Measurements from ENCODE around the gene TMEM164.

The TMEM164 gene

GRCh38 chrX:110037178-110037577 lies 34.3 kb downstream of the TMEM164 start:
- DNase-seq (ENCODE audit: low read depth, low spot score), result no peak

- DNase-seq (ENCODE audit: low read depth, low spot score), result no peak
These were observed 36.0 kb downstream of the TMEM164 start for GRCh38 chrX:110038900-110039299.

GRCh38 chrX:110041980-110042379 lies 39.1 kb downstream of the TMEM164 start:
- DNase-seq (ENCODE audit: low read depth, low spot score), result no peak

GRCh38 chrX:110042496-110042895 lies 39.6 kb downstream of the TMEM164 start:
- DNase-seq (ENCODE audit: low read depth, low spot score), result no peak

- DNase-seq (ENCODE audit: low read depth, low spot score), result no peak
These were observed 40.6 kb downstream of the TMEM164 start for GRCh38 chrX:110043506-110043905.

GRCh38 chrX:110044346-110045249 lies 41.7 kb downstream of the TMEM164 start:
- no peak for DNase-seq (ENCODE audit: low read depth, low spot score)

GRCh38 chrX:110045421-110045820 lies 42.5 kb downstream of the TMEM164 start:
- DNase-seq (ENCODE audit: low read depth, low spot score), result no peak

- no peak for DNase-seq (ENCODE audit: low read depth, low spot score)
These were observed 43.1 kb downstream of the TMEM164 start for GRCh38 chrX:110046001-110046400.

GRCh38 chrX:110046971-110047370 lies 44.1 kb downstream of the TMEM164 start:
- DNase-seq (ENCODE audit: low read depth, low spot score), result no peak

- DNase-seq (ENCODE audit: low read depth, low spot score), result no peak
These were observed 46.2 kb downstream of the TMEM164 start for GRCh38 chrX:110049096-110049495.

- no peak for DNase-seq (ENCODE audit: low read depth, low spot score)
These were observed 47.5 kb downstream of the TMEM164 start for GRCh38 chrX:110050386-110050785.

- no peak for DNase-seq (ENCODE audit: low read depth, low spot score)
These were observed 48.0 kb downstream of the TMEM164 start for GRCh38 chrX:110050901-110051300.

GRCh38 chrX:110051559-110051958 lies 48.6 kb downstream of the TMEM164 start:
- DNase-seq (ENCODE audit: low read depth, low spot score), result no peak

GRCh38 chrX:110052303-110052702 lies 49.4 kb downstream of the TMEM164 start:
- no peak for DNase-seq (ENCODE audit: low read depth, low spot score)

- no peak for DNase-seq (ENCODE audit: low read depth, low spot score)
These were observed 50.5 kb downstream of the TMEM164 start for GRCh38 chrX:110053453-110053852.

- DNase-seq (ENCODE audit: low read depth, low spot score), result no peak
These were observed 52.7 kb downstream of the TMEM164 start for GRCh38 chrX:110055616-110056015.

GRCh38 chrX:110056419-110056818 lies 53.5 kb downstream of the TMEM164 start:
- DNase-seq (ENCODE audit: low read depth, low spot score), result no peak

- no peak for DNase-seq (ENCODE audit: low read depth, low spot score)
These were observed 56.5 kb downstream of the TMEM164 start for GRCh38 chrX:110059410-110059809.

- no peak for DNase-seq (ENCODE audit: low read depth, low spot score)
These were observed 57.4 kb downstream of the TMEM164 start for GRCh38 chrX:110060317-110060716.

- no peak for DNase-seq (ENCODE audit: low read depth, low spot score)
These were observed 58.1 kb downstream of the TMEM164 start for GRCh38 chrX:110060846-110061537.

- no peak for DNase-seq (ENCODE audit: low read depth, low spot score)
These were observed 60.0 kb downstream of the TMEM164 start for GRCh38 chrX:110062919-110063318.

GRCh38 chrX:110066488-110067225 lies 63.7 kb downstream of the TMEM164 start:
- no peak for DNase-seq (ENCODE audit: low read depth, low spot score)
